ENCODE data around the gene MIER2.
"Not testable (repeated sequence)": the region's sequence is repeated elsewhere in the genome, so short reads cannot be mapped to it uniquely, and the experiment has no call there.

The MIER2 gene

GRCh38 chr19:344625-345319 is at the start of gene MIER2:
Gene MIER2 (minus strand): TSS chr19:344796. CDS start chr19:344782, 14 bp downstream.
- Mint-ChIP-seq H3K27me3 (ENCODE audit: low read depth) (peaks cover 9% of the 10 kb centered on the region), H3K4me1 (ENCODE audit: low read depth) (peaks cover 30% of the 10 kb centered on the region), H3K27ac (peak within 1 kb of the TSS; percentile 75), H3K4me3 (peak within 1 kb of the TSS; percentile 85), H3K9me3 (no peaks in the 10 kb centered on the region), H3K36me3 (ENCODE audit: low read depth) (peaks cover 19% of the 10 kb centered on the region)
- peak; percentile 92 for DNase-seq (ENCODE audit: low spot score)

- DNase-seq (ENCODE audit: low spot score); H3K27me3 Mint-ChIP-seq (ENCODE audit: low read depth); H3K4me1 Mint-ChIP-seq (ENCODE audit: low read depth); H3K36me3 Mint-ChIP-seq (ENCODE audit: low read depth): not testable (repeated sequence)
- Mint-ChIP-seq H3K4me3 (peak overlapping the region; percentile 13), H3K9me3 (peaks cover 30% of the 10 kb centered on the region), H3K27ac (peak overlapping the region; percentile 86)
These were observed 49.0 kb upstream of the MIER2 start for GRCh38 chr19:393560-393959.

GRCh38 chr19:392375-392970 is 47.9 kb upstream of the MIER2 start:
- Mint-ChIP-seq H3K4me1 (ENCODE audit: low read depth) (peaks cover 2% of the 10 kb centered on the region), H3K4me3 (no peak overlapping the region), H3K27ac (no peak overlapping the region), H3K36me3 (ENCODE audit: low read depth) (peaks cover 8% of the 10 kb centered on the region), H3K27me3 (ENCODE audit: low read depth) (peaks cover 15% of the 10 kb centered on the region), H3K9me3 (peaks cover 30% of the 10 kb centered on the region)
- no peak for DNase-seq (ENCODE audit: low spot score)

GRCh38 chr19:391726-392374 is 47.3 kb upstream of the MIER2 start:
- DNase-seq (ENCODE audit: low spot score) = no peak
- H3K27me3 Mint-ChIP-seq (ENCODE audit: low read depth) = peaks cover 18% of the 10 kb centered on the region
- peaks cover 27% of the 10 kb centered on the region for H3K9me3 Mint-ChIP-seq
- peaks cover 8% of the 10 kb centered on the region for H3K36me3 Mint-ChIP-seq (ENCODE audit: low read depth)
- peaks cover 2% of the 10 kb centered on the region for H3K4me1 Mint-ChIP-seq (ENCODE audit: low read depth)
- no peak overlapping the region for H3K4me3 Mint-ChIP-seq
- no peak overlapping the region for H3K27ac Mint-ChIP-seq

GRCh38 chr19:391207-391557 is 46.6 kb upstream of the MIER2 start:
- H3K9me3 Mint-ChIP-seq = peaks cover 26% of the 10 kb centered on the region
- peaks cover 8% of the 10 kb centered on the region for H3K36me3 Mint-ChIP-seq (ENCODE audit: low read depth)
- peaks cover 20% of the 10 kb centered on the region for H3K27me3 Mint-ChIP-seq (ENCODE audit: low read depth)
- DNase-seq (ENCODE audit: low spot score) = no peak
- H3K4me3 Mint-ChIP-seq = no peak overlapping the region
- H3K27ac Mint-ChIP-seq = no peak overlapping the region
- peaks cover 2% of the 10 kb centered on the region for H3K4me1 Mint-ChIP-seq (ENCODE audit: low read depth)

GRCh38 chr19:390386-391206 is 46.0 kb upstream of the MIER2 start:
- H3K27me3 Mint-ChIP-seq (ENCODE audit: low read depth) = peaks cover 23% of the 10 kb centered on the region
- H3K9me3 Mint-ChIP-seq = peaks cover 22% of the 10 kb centered on the region
- H3K27ac Mint-ChIP-seq = no peak overlapping the region
- peaks cover 2% of the 10 kb centered on the region for H3K4me1 Mint-ChIP-seq (ENCODE audit: low read depth)
- H3K36me3 Mint-ChIP-seq (ENCODE audit: low read depth) = peaks cover 5% of the 10 kb centered on the region
- DNase-seq (ENCODE audit: low spot score) = no peak
- no peak overlapping the region for H3K4me3 Mint-ChIP-seq

- Mint-ChIP-seq H3K27ac (no peak overlapping the region), H3K9me3 (peaks cover 19% of the 10 kb centered on the region), H3K4me3 (no peak overlapping the region), H3K27me3 (ENCODE audit: low read depth) (peaks cover 27% of the 10 kb centered on the region), H3K36me3 (ENCODE audit: low read depth) (peaks cover 3% of the 10 kb centered on the region), H3K4me1 (ENCODE audit: low read depth) (peaks cover 2% of the 10 kb centered on the region)
- no peak for DNase-seq (ENCODE audit: low spot score)
These were observed 45.3 kb upstream of the MIER2 start for GRCh38 chr19:389935-390289.

- Mint-ChIP-seq H3K27ac (no peak overlapping the region), H3K4me1 (ENCODE audit: low read depth) (peaks cover 4% of the 10 kb centered on the region), H3K4me3 (no peak overlapping the region), H3K36me3 (ENCODE audit: low read depth) (peaks cover 3% of the 10 kb centered on the region), H3K9me3 (peaks cover 18% of the 10 kb centered on the region), H3K27me3 (ENCODE audit: low read depth) (peaks cover 29% of the 10 kb centered on the region)
- DNase-seq (ENCODE audit: low spot score) = no peak
These were observed 44.8 kb upstream of the MIER2 start for GRCh38 chr19:389255-389934.

- Mint-ChIP-seq H3K27ac (no peak overlapping the region), H3K27me3 (ENCODE audit: low read depth) (peaks cover 27% of the 10 kb centered on the region), H3K4me3 (no peak overlapping the region), H3K4me1 (ENCODE audit: low read depth) (peaks cover 7% of the 10 kb centered on the region), H3K36me3 (ENCODE audit: low read depth) (no peaks in the 10 kb centered on the region), H3K9me3 (peaks cover 14% of the 10 kb centered on the region)
- no peak for DNase-seq (ENCODE audit: low spot score)
These were observed 44.1 kb upstream of the MIER2 start for GRCh38 chr19:388691-389090.

GRCh38 chr19:387777-388176 is 43.2 kb upstream of the MIER2 start:
- Mint-ChIP-seq H3K27me3 (ENCODE audit: low read depth) (peaks cover 22% of the 10 kb centered on the region), H3K9me3 (peaks cover 8% of the 10 kb centered on the region), H3K4me3 (no peak overlapping the region), H3K36me3 (ENCODE audit: low read depth) (no peaks in the 10 kb centered on the region), H3K27ac (no peak overlapping the region), H3K4me1 (ENCODE audit: low read depth) (peaks cover 13% of the 10 kb centered on the region)
- no peak for DNase-seq (ENCODE audit: low spot score)

- H3K27ac Mint-ChIP-seq; H3K9me3 Mint-ChIP-seq; DNase-seq (ENCODE audit: low spot score); H3K4me3 Mint-ChIP-seq; H3K36me3 Mint-ChIP-seq (ENCODE audit: low read depth): not testable (repeated sequence)
- Mint-ChIP-seq H3K27me3 (ENCODE audit: low read depth) (peaks cover 24% of the 10 kb centered on the region), H3K4me1 (ENCODE audit: low read depth) (peaks cover 19% of the 10 kb centered on the region)
These were observed 42.2 kb upstream of the MIER2 start for GRCh38 chr19:386632-387301.

GRCh38 chr19:386189-386588 is 41.6 kb upstream of the MIER2 start:
- H3K36me3 Mint-ChIP-seq (ENCODE audit: low read depth); H3K27ac Mint-ChIP-seq; H3K4me3 Mint-ChIP-seq; DNase-seq (ENCODE audit: low spot score); H3K9me3 Mint-ChIP-seq: not testable (repeated sequence)
- H3K4me1 Mint-ChIP-seq (ENCODE audit: low read depth) = peaks cover 19% of the 10 kb centered on the region
- H3K27me3 Mint-ChIP-seq (ENCODE audit: low read depth) = peaks cover 24% of the 10 kb centered on the region

GRCh38 chr19:384799-385169 is 40.2 kb upstream of the MIER2 start:
- H3K4me3 Mint-ChIP-seq = no peak overlapping the region
- DNase-seq (ENCODE audit: low spot score) = no peak
- H3K27me3 Mint-ChIP-seq (ENCODE audit: low read depth) = peaks cover 24% of the 10 kb centered on the region
- peaks cover 3% of the 10 kb centered on the region for H3K9me3 Mint-ChIP-seq
- peaks cover 1% of the 10 kb centered on the region for H3K36me3 Mint-ChIP-seq (ENCODE audit: low read depth)
- peaks cover 21% of the 10 kb centered on the region for H3K4me1 Mint-ChIP-seq (ENCODE audit: low read depth)
- H3K27ac Mint-ChIP-seq = no peak overlapping the region

Data from T-helper 2 cell treated with Interferon-gamma antibody and Interleukin-4, amounts not matched to agents 5 μg/mL and 100 μg/mL, for 36 hours (primary cell).